Stimulated activated CD4-positive, alpha-beta T cell treated with anti-CD3 and anti-CD28 coated beads, Interleukin-1b, Interleukin-23, amount 100 ng/mL, for 1 hour (primary cell): ENCODE data around the gene PDHX.
"Not testable (repeated sequence)": the region's sequence is repeated elsewhere in the genome, so short reads cannot be mapped to it uniquely, and the experiment has no call there.

Experiments
- DNase-seq, 2 donors: peaks; one replicate each; pipeline ENCODE4 v3.0.0-alpha.2; 2020; ENCODE audit warnings: low read depth in 2 of 2

The PDHX gene

DNA sequence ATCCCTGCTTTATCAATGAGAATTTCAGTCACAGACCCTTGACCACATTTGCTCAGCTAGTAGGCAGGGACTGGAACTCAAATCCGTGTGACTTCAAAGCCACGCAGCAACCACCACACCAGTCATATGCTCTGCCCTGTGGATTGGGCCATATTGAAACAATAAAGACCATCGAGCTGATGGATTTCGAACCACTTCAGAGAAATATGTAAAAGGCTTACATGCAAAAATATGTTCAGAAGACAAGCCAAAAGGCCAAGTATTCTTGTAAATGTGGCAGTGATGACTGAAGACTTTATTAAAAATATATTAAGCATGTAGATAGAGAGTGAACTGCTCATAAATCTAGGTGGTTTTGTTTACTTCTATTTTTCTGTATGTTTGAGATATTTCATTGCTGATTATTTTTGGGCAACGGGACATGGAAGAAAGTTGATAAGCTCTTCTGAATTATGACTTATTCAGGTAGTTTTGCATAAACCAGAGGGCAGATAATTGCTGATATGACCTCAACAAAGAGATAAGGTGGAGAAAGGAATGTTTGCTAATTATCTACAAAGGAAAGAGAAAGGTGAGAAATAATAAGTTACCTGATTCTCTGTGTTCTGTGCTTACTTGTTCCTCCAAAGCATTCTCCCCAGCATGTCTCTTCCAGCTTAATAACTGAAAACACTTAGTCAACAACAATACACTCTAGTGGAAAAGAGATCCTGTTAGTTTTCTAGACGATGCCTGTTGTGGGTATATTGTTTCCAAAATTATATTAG is 99.4 kb downstream of the PDHX start:
- no peak for DNase-seq

DNA sequence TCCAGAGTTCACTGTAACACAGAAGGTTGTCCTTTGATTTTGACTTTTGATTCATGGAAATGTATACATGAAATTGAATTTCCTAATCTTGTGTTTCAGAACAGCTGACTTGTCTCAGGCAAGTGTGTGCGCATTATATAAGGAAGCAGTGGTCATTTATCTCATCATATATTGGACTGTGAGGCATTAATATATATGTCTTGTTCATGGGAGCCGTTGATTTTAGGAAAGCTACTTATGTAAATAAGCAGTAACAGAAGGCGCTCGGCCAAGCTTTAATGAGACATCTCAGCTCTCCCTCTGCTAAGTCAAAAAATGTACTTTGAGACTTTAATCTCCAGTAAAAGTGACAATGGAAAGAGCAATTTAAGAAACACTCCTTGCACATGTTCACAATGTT is 100.5 kb downstream of the PDHX start:
- DNase-seq, result no peak

DNA sequence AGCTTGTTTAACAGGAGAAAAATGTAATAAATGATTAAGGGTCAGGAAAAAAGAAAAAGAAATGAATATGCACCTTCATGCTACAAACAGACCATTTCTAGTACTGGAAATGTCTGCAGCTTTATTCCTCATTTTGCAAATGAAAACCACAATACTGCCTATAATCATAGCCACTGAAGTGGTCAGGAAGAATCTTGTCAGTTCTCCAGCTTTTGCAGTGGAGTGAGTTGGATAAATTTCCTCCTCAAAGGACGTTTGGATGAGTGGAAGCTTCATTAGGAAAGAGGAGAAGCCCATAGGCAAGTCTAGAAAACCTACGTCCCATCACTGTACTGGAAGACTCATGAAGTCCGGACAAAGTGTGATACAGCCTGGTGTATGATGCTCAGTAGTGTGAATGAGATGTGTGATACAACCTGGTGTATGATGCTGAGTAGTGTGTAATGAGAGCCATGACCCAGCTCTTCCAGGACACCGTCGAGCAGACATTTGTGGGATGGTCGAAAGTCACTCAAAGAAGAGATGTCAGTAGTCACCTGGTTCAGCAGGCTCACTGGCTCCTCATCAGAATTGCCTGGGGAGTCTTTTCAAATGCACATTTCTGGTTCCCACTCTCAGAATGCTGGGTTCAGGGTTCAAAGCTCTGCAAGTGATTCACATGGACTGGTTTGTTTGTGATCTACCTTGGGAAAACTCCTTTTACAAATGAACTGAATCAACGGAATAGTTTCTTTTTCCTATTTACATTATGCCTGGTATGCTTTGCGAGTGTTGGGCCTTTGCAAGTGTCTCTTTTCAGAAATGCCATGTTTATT is 101.3 kb downstream of the PDHX start:
- DNase-seq, result no peak

DNA sequence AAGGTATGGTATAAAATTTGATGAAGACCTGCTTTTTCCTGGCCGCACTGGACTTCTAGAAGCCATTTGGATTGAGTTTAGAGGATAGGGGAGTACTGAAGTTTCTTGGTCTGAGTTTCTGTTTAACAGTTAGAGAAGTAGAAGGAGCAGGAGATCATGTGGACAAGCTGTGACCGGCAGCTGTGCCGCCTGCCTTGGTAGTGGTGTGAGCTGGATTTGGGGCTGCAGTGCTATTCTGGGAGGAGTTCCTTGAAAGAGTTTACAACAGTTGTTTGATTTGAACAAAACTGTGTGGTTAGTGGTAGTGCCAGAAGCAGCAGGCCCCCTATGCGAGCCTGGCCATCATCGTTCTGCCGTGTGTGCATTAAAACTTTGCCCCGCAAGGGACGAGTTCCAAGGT is 105.2 kb downstream of the PDHX start:
- no peak for DNase-seq

DNA sequence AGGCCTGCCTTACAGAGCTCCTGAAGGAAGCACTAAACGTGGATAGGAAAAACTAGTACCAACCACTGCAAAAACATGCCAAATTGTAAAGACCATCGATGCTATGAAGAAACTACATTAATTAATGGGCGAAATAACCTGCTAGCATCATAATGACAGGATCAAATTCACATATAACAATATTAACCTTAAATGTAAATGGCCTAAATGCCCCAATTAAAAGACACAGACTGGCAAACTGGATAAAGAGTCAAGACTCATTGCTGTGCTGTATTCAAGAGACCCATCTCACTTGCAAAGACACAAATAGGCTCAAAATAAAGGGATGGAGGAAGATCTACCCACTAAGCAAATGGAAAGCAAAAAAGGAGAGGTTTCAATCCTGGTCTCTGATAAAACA is 107.5 kb downstream of the PDHX start:
- DNase-seq, result not testable (repeated sequence)

DNA sequence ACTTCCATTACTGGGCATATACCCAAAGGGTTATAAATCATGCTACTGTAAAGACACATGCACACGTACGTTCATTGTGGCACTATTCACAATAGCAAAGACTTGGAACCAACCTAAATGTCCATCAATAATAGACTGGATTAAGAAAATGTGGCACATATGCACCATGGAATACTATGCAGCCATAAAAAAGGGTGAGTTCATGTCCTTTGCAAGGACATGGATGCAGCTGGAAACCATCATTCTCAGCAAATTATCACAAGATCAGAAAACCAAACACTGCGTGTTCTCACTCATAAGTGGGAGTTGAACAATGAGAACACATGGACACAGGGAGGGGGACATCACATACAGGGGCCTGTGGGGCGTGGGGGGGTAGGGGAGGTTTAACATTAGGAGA is 111.6 kb downstream of the PDHX start:
- DNase-seq, result not testable (repeated sequence)

DNA sequence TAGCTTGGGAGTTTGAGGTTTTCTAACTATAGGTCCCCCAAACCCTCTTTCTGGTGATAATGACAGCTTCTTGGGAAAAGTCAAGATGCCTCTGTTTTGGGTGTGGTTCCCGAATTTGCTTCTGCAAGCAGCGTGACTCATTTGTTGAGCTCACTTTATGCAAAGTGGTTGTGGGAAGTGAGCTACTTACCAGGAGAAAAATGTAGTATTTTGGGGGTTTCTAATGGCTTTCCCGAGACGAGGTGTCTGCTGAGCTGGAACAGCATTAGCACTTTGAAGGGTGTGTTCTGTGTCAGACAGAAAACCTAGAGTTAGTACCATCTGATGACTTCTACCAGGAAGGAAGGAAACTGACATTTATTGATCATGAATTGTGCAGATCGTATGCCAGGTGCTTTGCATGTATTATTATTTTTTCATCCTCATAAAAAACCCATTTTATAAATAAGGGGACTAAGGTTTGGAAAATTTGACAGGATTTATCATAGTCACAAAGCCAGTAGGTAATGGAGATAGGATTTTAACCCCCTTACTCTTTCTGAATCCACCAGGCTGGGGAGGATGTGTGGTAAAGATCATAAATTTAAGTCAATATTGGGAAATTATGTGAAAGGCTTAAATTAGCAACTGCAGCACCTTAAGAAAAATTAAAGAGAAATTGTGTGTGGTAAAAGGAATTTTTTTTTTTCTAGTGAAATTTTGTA is 113.7 kb downstream of the PDHX start:
- DNase-seq, result no peak

DNA sequence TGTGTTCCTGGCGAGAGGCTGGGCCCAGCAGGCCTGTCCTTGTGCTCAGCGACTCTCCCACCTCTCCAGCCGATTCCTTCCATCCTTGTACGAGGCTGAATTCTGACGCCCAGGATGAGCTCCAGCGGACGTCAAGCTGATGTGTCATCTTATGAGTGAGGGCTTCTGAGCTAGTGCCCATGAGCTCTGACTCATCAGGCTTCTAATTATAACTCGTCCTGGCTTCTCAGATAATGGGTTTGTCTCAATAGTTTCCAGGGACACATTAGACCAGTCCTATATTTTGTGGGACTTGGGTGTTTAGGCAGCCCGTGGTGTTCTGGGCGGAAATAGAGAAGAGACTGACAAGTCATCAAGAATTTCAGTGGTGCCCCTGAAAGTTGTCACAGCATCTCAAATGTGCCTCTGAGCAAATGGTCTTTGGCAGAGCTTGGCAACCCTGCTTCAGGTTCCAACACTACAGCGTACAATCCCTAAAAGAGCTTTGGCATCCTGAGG is 114.3 kb downstream of the PDHX start:
- no peak for DNase-seq

DNA sequence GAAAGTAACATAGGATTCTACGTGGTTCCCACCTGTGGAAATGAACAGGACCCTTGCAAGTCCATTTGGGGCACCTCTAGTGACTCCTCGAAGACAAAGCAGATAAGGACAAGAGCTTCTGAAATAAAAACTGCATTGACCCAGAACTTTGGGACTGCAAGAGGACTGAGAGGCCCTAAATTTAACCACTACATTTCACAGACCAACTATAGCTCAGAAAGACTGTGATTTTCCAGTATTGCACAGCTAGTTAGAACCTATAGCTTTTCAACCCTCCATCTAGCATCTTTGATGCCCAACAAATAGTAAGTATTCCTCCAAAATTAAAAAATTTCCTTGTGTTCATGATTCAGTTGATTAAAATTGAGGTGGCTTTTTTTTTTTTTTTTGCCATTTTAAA is 114.9 kb downstream of the PDHX start:
- DNase-seq, result no peak

DNA sequence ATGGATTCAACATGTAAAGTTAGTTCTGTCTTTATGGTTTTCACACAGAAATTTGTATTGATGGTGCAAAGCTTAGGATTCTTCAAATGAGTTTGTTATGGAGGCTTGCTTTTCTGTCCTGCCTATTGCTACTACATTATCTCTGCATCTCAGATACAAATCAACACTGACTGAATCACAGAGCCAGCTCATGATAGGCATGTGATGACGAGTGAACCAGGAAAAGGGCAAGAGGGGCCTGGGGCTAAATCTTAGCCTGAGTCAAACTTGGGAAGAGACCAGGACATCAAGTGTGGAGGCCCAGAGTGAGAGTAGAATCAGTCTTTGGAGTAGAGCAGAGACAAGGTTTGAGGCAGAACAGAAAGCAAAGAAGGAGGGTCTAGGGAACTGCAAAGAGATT is 115.4 kb downstream of the PDHX start:
- no peak for DNase-seq

DNA sequence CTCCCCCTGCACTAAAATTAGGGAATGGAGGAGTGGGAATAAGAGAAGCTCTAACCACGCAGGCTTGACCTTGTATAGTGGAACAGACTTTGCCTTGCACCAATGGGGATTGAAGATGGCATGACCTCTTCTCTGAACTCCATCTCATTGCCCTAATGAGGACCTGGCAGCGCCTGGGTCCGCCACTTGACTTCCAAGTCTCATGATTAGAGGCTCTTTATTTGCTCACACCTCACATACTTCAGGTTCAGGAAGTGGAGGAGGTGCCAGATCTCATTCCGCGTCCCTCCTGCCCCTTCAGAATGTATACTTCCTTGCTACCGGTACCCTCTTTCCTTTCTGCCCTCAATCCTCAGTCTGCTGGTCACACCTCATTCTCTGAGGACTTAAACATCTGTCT is 116.6 kb downstream of the PDHX start:
- no peak for DNase-seq

DNA sequence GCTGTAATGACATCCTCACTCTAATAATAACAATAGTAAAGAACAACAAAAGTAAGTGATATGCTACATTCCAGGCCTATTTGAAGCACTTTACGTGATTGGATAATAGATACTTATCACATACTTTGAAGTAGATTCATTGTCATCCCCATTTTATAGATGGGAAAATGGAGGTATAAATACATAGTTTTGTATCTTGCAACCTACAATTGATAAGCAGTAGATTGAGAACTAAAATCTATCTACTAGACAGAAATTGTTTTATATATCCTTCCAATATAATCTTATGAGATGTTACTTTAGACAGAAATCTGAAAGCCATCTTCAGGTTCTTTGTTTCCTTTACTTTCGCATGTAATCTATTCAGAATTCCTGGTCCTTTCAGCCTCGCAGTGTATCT is 118.0 kb downstream of the PDHX start:
- no peak for DNase-seq

DNA sequence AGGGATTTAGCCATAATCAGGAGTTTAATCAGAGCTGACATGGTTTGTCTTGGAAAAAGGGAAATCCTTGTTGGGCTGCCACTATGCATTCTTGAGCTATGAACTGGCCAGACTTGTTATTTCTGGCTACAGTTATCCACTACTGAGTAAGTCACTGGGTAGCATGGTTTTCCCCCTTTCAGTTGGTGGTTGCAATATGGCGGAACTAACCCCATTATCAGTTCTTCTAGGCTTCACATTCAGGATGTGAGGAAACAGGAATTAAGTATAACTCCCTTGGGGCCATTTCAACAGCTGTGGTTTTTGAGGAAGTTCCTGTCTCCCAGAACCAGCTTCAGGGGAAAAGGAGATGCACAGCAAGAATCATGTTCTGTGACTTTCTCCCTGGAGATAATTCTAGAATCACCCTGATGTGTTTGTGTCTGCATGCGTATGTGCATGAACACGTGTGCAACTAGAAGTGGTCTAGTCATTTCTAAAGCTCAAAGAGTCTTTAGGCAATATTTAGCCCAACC is 119.5 kb downstream of the PDHX start:
- DNase-seq, result no peak

DNA sequence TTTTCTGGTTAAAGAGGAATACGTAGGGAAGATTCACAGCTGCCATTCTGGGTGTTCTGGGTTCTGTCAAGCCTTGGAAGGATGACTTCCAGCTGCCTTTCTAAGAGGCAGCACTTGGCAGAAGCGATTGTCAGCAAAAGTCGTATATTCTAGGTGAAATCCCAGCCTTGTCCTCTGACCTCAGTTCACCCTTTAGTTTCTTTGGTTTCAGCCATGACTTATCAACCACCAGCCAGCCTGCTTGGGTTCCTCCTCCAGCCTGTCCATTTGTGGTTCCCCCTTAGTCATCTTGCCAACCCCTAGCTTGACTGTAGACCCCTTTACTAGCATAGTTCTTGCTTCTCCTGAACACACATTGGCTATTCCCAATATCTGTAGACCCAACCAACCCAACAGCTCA is 120.2 kb downstream of the PDHX start:
- no peak for DNase-seq

DNA sequence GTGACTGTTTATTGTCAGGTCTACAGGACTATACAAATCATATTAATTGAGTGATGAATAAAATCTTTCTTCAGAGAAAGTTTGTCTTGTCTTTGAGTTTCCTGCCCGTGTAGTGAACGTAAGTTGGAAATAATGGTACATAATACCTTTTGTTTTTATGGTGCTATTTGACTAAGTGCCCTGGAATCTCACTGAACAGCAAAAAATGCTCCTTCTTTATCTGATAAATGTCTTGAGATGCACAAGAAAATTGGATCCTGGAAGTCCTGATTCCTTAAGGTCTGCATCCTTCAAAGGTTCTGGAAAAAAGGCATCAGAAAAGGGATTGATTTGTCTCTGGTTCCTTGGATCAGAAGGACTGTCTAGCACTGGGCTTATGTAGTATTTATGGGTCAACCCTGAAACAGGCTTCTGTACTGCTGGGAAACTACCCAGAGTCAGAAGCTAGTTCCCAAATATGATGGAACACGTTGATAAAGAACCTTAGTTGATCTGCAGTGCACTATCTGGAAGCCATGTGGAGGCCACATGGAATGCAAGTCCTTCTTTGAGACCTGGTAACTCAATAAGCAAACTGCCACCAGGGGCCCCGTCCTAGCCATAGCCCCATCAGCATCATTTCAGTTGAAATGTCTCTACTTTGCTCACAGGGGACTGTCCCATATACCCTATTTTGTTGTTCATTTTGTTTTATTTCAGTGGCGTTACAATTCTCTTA is 122.0 kb downstream of the PDHX start:
- no peak for DNase-seq

DNA sequence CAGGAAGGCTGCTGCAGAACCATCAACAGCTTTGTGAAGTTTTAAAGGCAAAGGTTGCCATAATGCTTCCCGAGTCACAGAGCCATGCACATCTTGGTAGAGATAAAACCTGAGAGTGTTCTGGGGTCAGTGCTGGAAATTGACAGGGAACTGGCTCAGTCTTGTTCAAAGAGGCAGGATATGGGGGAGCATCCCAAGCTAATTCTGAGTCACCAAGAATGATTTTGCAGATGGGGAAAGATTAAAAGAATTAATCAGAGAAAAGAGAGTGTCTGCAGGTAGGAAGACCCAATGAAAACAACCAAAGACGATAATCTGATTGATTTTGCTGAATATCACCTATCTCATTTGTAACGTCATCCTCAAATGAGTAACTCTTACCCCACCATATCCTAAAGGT is 122.7 kb downstream of the PDHX start:
- no peak for DNase-seq

DNA sequence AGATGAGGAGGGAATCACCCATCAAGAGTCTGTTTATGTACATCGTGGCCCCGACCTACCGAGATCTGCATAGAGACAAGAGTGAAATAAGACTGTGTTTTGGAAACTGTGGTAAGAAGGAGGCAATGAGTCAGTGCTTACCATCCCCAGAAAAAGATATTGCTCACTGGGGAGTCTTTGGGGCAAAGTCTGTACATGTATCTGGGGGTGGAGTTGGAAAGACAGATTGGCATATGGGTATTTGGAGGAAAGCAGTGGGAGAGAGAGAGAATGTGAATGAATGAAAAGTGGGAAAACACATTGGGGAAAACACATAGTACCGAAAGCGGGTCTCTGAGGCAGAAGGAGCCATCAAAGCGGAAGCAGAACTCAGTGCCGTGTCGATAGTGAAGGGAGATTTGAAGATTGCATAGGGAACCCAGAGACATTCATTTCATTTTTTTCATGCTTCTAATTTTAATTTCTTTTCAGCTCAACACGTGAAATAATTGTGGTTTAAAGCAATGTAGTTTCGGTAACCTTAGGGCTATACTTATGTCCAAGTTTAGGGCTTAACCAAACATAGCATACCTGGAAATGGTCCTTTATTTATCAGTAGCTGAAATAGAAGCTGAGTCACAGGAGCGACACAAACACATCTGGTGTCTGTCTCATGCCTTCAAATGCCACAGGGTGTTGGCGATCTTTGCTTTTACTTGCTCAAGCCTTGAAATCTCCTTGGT is 124.0 kb downstream of the PDHX start:
- DNase-seq, result peak in 1 of 2 donors; percentile 12

DNA sequence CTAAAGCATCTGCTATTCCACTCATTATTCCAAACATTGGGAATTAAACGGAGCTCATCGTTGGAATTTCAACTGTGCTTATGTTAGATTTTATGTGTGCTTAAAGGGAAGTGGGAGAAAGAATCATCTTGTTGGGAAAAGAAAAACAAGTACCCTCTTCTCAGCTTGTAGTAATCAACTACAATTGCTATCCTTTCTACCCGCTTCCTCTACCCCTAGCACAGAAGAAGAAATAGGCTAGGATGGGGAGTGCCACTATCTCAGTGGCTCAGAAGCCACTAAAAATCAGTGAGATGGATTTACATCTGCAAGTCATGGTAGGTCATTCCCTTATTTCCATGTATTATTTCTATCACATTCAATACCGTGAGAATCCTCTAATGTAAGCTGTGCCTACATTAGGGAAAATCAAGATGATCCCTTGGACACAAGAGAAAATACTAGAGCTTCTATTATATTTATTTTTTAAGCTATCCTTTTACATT is 124.7 kb downstream of the PDHX start:
- DNase-seq, result no peak

DNA sequence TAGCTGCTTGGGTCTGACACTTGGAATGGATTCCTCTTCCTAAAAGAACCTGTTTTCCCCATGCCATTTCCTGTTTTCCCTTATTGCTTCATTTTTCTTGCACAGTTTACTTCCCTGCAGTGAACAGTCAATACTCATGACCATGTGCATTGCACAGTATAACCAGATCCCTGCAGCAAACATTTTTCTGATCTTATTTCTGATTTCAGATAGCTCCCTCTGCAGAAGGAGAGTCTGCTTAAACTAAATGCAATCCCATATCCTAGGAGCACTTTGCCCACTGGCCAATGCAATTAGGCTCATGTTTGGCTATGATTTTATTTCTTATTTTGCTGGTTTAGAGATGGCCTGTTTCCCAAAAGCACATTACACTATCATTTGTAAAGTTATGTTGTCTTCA is 125.8 kb downstream of the PDHX start:
- DNase-seq, result no peak

DNA sequence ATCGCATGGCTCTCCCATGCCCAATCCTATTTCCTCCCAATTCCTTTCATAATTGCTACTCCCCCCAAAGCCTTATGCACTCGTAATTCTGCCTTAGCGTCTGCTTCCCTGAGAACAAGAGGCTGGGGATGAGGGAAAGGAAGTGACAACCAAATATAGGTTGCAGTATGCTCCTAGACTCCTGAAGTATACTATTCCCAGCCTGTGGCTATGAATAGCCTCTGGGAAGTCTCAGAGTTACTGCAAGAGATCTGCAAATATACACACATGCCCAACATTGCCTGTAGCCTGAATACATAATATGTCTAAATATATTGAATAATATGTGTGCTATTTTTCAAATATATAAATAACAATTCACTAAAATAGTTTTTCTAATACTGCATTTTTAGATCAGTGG is 126.5 kb downstream of the PDHX start:
- no peak for DNase-seq

DNA sequence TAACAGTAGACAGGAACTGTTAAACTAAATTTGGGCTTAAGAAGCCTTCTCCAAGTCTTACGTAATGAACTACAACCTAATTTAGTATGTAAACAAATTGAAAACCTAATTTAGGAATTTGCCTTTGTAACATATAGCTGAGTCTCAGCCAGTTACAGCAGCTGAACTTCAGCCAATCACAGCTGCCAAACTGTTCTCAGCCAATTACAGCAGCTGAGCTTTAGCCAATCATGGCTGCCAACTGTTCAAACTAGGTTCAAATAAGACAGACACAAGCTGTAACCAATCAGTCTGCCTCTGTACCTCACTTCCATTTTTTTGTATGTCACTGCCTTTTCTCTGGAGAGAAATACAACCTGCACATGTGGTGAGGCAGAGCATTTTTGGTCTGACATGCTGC is 127.5 kb downstream of the PDHX start:
- no peak for DNase-seq
